Smooth muscle cell of the pulmonary artery (primary cell): ENCODE measurements around the gene AZI2. TPM values are rescaled to one million over a fixed set of nuclear protein-coding genes. Genes with fewer than 3 reads are reported as not detected.

Source experiments
- total RNA-seq: library from RNA; depleted of rRNA; stranded (reverse); fragments of >200 nt; gene quantifications from 2 replicates; pipeline ENCODE4 v1.2.3, GENCODE V29; 2014

The AZI2 gene, protein sequence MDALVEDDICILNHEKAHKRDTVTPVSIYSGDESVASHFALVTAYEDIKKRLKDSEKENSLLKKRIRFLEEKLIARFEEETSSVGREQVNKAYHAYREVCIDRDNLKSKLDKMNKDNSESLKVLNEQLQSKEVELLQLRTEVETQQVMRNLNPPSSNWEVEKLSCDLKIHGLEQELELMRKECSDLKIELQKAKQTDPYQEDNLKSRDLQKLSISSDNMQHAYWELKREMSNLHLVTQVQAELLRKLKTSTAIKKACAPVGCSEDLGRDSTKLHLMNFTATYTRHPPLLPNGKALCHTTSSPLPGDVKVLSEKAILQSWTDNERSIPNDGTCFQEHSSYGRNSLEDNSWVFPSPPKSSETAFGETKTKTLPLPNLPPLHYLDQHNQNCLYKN
- total RNA-seq: 93.1 and 127 TPM in 2 replicates

GRCh38 chr3:28348629-28349468 is at the start of gene AZI2, which contains the start of gene ZCWPW2:
Gene AZI2 (minus strand): TSS chr3:28348824. CDS start chr3:28340617, 8,207 bp downstream.
Gene ZCWPW2 (plus strand): TSS chr3:28348721. CDS start chr3:28413069, 64,348 bp downstream.

Other genes with a start within 250 kb of the AZI2 start
- 3.0 and 3.9 TPM in 2 replicates for gene CMC1, start 107.2 kb downstream of the AZI2 start, total RNA-seq
- 0.66 and 1.2 TPM in 2 replicates for gene ZCWPW2, start 103 bp downstream of the AZI2 start, total RNA-seq